Uterus (tissue), 2 donors: ENCODE data around the gene MGRN1.

Source experiments
- CTCF ChIP-seq, 4 experiments: fragments of 200-600 bp in 2 of 4; fragments of 450-650 bp in 2 of 4; sonication (generic) in 2 of 4; IDR thresholded peaks; one replicate each; pipeline ENCODE4 v1.5.1; 2016 to 2019; ENCODE audit warnings: antibody characterized with exemption in 4 of 4, mild to moderate bottlenecking in 2 of 4, moderate library complexity in 1 of 4
- POLR2A ChIP-seq, 2 donors: fragments of 450-650 bp; IDR thresholded peaks; one replicate each; pipeline ENCODE4 v1.6.1; 2016; ENCODE audit warnings: antibody characterized with exemption in 2 of 2, mild to moderate bottlenecking in 1 of 2, moderate library complexity in 1 of 2

DNA sequence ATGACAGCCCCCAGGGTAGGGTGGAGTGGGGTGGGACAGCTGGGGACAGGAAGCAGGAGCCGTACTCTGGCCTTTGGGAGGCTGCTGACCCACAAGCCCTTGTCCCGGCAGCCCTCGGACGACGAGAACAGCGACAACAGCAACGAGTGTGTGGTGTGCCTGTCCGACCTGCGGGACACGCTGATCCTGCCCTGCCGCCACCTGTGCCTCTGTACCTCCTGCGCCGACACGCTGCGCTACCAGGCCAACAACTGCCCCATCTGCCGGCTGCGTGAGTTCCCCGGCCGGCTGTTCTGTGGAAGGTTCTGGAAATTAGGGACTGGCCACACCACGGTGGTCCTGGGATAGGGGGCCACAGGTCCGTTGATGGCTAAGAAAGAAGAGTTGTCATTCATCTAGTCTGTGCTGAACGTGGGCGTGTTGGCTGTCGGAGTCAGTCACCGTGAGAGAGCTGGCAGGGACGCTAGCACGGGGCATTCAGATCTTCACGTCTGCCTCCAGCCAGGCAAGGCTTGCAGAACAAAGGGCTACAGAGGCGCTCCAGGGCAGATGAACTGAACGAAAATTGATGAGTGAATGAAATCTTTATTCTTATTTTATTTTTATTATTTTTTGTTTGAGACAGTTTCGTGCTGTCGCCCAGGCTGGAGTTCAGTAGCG, 48.9 kb downstream of the MGRN1 start:
- TF ChIP-seq CTCF (IDR thresholded peaks at IDR 0.05) (no peak), POLR2A (IDR thresholded peaks at IDR 0.05) (no peak)
